Lower lobe of right lung (tissue), 2 donors: Measurements from ENCODE around the gene SYT10. TPM values are rescaled to one million over a fixed set of nuclear protein-coding genes. Genes with fewer than 3 reads are reported as not detected.
"Not testable (repeated sequence)": the region's sequence is repeated elsewhere in the genome, so short reads cannot be mapped to it uniquely, and the experiment has no call there.

ENCODE experiments used
- ATAC-seq, 2 donors: fragments of 200-7000 bp; cut with Tn5 transposase; one replicate each; pipeline ENCODE4 v1.9.1; 2020 to 2022; ENCODE audit warnings: mild to moderate bottlenecking in 2 of 2, moderate library complexity in 2 of 2
- DNase-seq: peaks from one replicate; pipeline ENCODE4 v3.0.0-alpha.2; 2020
- H3K27ac ChIP-seq: fragments of 200-600 bp; one replicate; pipeline ENCODE4 v1.8.0; 2022
- H3K27me3 ChIP-seq: fragments of 200-600 bp; one replicate; pipeline ENCODE4 v1.8.0; 2022; ENCODE audit warnings: low read depth
- H3K36me3 ChIP-seq: fragments of 200-600 bp; one replicate; pipeline ENCODE4 v1.8.0; 2022; ENCODE audit warnings: mild to moderate bottlenecking
- H3K4me1 ChIP-seq: fragments of 200-600 bp; one replicate; pipeline ENCODE4 v1.8.0; 2022
- H3K4me3 ChIP-seq: fragments of 200-600 bp; one replicate; pipeline ENCODE4 v1.8.0; 2022; ENCODE audit warnings: mild to moderate bottlenecking
- H3K9me3 ChIP-seq: fragments of 200-600 bp; one replicate; pipeline ENCODE4 v1.8.0; 2022
- CTCF ChIP-seq: fragments of 200-600 bp; IDR thresholded peaks from one replicate; pipeline ENCODE4 v1.8.0; 2022; ENCODE audit warnings: antibody characterized with exemption, mild to moderate bottlenecking
- intact Hi-C: fragments of 100-400 bp; cut with DNase I; formaldehyde crosslinking; loops from one replicate; pipeline ENCODE4 v1.11.0; 2022
- total RNA-seq: library from RNA; stranded (reverse); fragmentation: NEBNext Ultra II Directional; extraction: Animal tissue kit (Norgen Biotek cat#: 25700); gene quantifications from one replicate; pipeline ENCODE4 v1.2.1, GENCODE V29; 2021
- donor health status: DM: no; HTN: yes; CAD: no; lungs with severe emphysema.

Gene SYT10
- total RNA-seq, 1 donor from 2014 or later, result 0.21 TPM

GRCh38 chr12:33427071-33427470, 12.5 kb downstream of the SYT10 start:
- ATAC-seq, result no peak
- Histone ChIP-seq H3K36me3 (no peaks in the 10 kb centered on the region), H3K4me1 (no peaks in the 10 kb centered on the region), H3K27me3 (no peaks in the 10 kb centered on the region), H3K27ac (no peak overlapping the region), H3K9me3 (no peaks in the 10 kb centered on the region), H3K4me3 (no peak overlapping the region)
- TF ChIP-seq CTCF, result no peak
- no peak for DNase-seq
- intact Hi-C loops, result no loop called here

GRCh38 chr12:33423706-33424105, 15.9 kb downstream of the SYT10 start:
- DNase-seq, result no peak
- no peak for ATAC-seq
- Histone ChIP-seq H3K27me3 (no peaks in the 10 kb centered on the region), H3K9me3 (no peaks in the 10 kb centered on the region), H3K27ac (no peak overlapping the region), H3K4me3 (no peak overlapping the region), H3K36me3 (no peaks in the 10 kb centered on the region), H3K4me1 (no peaks in the 10 kb centered on the region)
- TF ChIP-seq CTCF, result no peak
- intact Hi-C loops, result no loop called here

GRCh38 chr12:33412410-33412809, 27.2 kb downstream of the SYT10 start:
- H3K9me3 ChIP-seq, DNase-seq, H3K27ac ChIP-seq, H3K27me3 ChIP-seq, ATAC-seq, intact Hi-C loops, H3K4me3 ChIP-seq, H3K4me1 ChIP-seq, H3K36me3 ChIP-seq: not testable (repeated sequence)

- H3K4me1 ChIP-seq, result no peaks in the 10 kb centered on the region
- H3K27me3 ChIP-seq, result no peaks in the 10 kb centered on the region
- intact Hi-C loops, result no loop called here
- no peak for TF ChIP-seq CTCF
- no peak overlapping the region for H3K27ac ChIP-seq
- no peaks in the 10 kb centered on the region for H3K36me3 ChIP-seq
- H3K4me3 ChIP-seq, result no peak overlapping the region
- DNase-seq (no peak), ATAC-seq (no peak)
- no peaks in the 10 kb centered on the region for H3K9me3 ChIP-seq
Observed at GRCh38 chr12:33383503-33383902, 56.1 kb downstream of the SYT10 start.

- no peaks in the 10 kb centered on the region for H3K4me1 ChIP-seq
- DNase-seq, result no peak
- H3K36me3 ChIP-seq, result no peaks in the 10 kb centered on the region
- intact Hi-C loops, result no loop called here
- no peaks in the 10 kb centered on the region for H3K9me3 ChIP-seq
- no peak for ATAC-seq
- H3K27ac ChIP-seq, result no peak overlapping the region
- H3K27me3 ChIP-seq, result no peaks in the 10 kb centered on the region
- no peak for TF ChIP-seq CTCF
- H3K4me3 ChIP-seq, result no peak overlapping the region
Observed at GRCh38 chr12:33376153-33376552, 63.5 kb downstream of the SYT10 start.

GRCh38 chr12:33370318-33370717, 69.3 kb downstream of the SYT10 start:
- no peak overlapping the region for H3K4me3 ChIP-seq
- no peaks in the 10 kb centered on the region for H3K9me3 ChIP-seq
- DNase-seq (no peak), ATAC-seq (no peak)
- no peaks in the 10 kb centered on the region for H3K4me1 ChIP-seq
- no peak overlapping the region for H3K27ac ChIP-seq
- H3K36me3 ChIP-seq, result no peaks in the 10 kb centered on the region
- no peak for TF ChIP-seq CTCF
- no peaks in the 10 kb centered on the region for H3K27me3 ChIP-seq
- intact Hi-C loops, result no loop called here
